Upper lobe of left lung (tissue), 6 donors: ENCODE measurements around the gene C11orf97. TPM values are rescaled to one million over a fixed set of nuclear protein-coding genes. Genes with fewer than 3 reads are reported as not detected.

Experiments
- ATAC-seq, 2 donors: fragments of 200-7000 bp; cut with Tn5 transposase; one replicate each; pipeline ENCODE4 v1.9.1; 2022; ENCODE audit warnings: mild to moderate bottlenecking in 2 of 2, moderate library complexity in 2 of 2; ENCODE audit not compliant: low FRiP score in 2 of 2
- DNase-seq, 2 donors: peaks; one replicate each; pipeline ENCODE4 v3.0.0-alpha.2; 2019 to 2020
- H3K27ac ChIP-seq, 4 donors: fragments of 200-600 bp; sonication (generic); one replicate each; pipeline ENCODE4 v1.5.1; 2016 to 2019
- H3K27me3 ChIP-seq, 4 donors: fragments of 200-600 bp; sonication (generic); one replicate each; pipeline ENCODE4 v1.5.1; 2017 to 2019
- H3K36me3 ChIP-seq, 4 donors: fragments of 200-600 bp; sonication (generic); one replicate each; pipeline ENCODE4 v1.5.1; 2016 to 2019
- H3K4me1 ChIP-seq, 4 donors: fragments of 200-600 bp; sonication (generic); one replicate each; pipeline ENCODE4 v1.5.1; 2018 to 2019
- H3K4me3 ChIP-seq, 4 donors: fragments of 200-600 bp; sonication (generic); one replicate each; pipeline ENCODE4 v1.5.1; 2017 to 2019; ENCODE audit warnings: mild to moderate bottlenecking in 2 of 4, moderate library complexity in 1 of 4
- H3K9me3 ChIP-seq, 4 donors: fragments of 200-600 bp; sonication (generic); one replicate each; pipeline ENCODE4 v1.5.1; 2018 to 2019
- CTCF ChIP-seq, 6 experiments: fragments of 450-650 bp in 4 of 6; fragments of 200-600 bp in 2 of 6; sonication (generic) in 2 of 6; IDR thresholded peaks; one replicate each; pipeline ENCODE4 v1.5.1; 2016 to 2019; ENCODE audit warnings: antibody characterized with exemption in 6 of 6
- EP300 ChIP-seq, 4 donors: sonication (generic); formaldehyde crosslinking; IDR thresholded peaks; one replicate each; pipeline ENCODE4 v1.5.1; 2017; ENCODE audit warnings: antibody characterized with exemption in 4 of 4, control low read depth in 2 of 4
- POLR2A ChIP-seq, 4 donors: fragments of 450-650 bp; IDR thresholded peaks; one replicate each; pipeline ENCODE4 v1.5.1; 2016 to 2017; ENCODE audit warnings: antibody characterized with exemption in 4 of 4, mild to moderate bottlenecking in 2 of 4
- POLR2AphosphoS5 ChIP-seq, 2 donors: sonication (generic); formaldehyde crosslinking; IDR thresholded peaks; one replicate each; pipeline ENCODE4 v1.5.1; 2017; ENCODE audit warnings: antibody characterized with exemption in 2 of 2
- WGBS, 2 donors: methylation state at CpG; one replicate each; pipeline ENCODE4 v1.1.5; 2017 to 2018; 5-methylcytosine and 5-hydroxymethylcytosine counted together
- total RNA-seq, 6 donors: library from RNA; depleted of rRNA in 4 of 6; stranded (reverse); fragments of >200 nt in 4 of 6; gene quantifications; one replicate each; pipeline versions ENCODE4 v1.1.0 to v1.2.1, GENCODE V29; 2016 to 2021
- donor health status: DM: no; HTN: no; CAD: no; lungs with moderate emphysema.
- donor health status: DM: no; HTN: yes; CAD: no; lungs with severe emphysema.

C11orf97 gene
- total RNA-seq, 6 donors from 2014 or later, result 0.31 to 14.7 (median 4.1) TPM; not detected in 1

- Histone ChIP-seq H3K27ac (no peak overlapping the region), H3K27me3 (no peaks in the 10 kb centered on the region), H3K4me1 (peaks cover 0 to 4% (median 1%) of the 10 kb centered on the region in 4 donors), H3K9me3 (no peaks in the 10 kb centered on the region), H3K36me3 (no peaks in the 10 kb centered on the region), H3K4me3 (no peak overlapping the region)
- TF ChIP-seq POLR2AphosphoS5 (IDR thresholded peaks at IDR 0.05), result no peak
- no peak for TF ChIP-seq POLR2A (IDR thresholded peaks at IDR 0.05)
- no peak for TF ChIP-seq EP300 (IDR thresholded peaks at IDR 0.05)
- TF ChIP-seq CTCF (IDR thresholded peaks at IDR 0.05), result no peak
- DNase-seq (no peak), ATAC-seq (peak in 1 of 2 donors; percentile 68)
- 43 to 49% methylated on average over 3 of the region's 3 CpGs for WGBS, 2 donors
Measured at GRCh38 chr11:94537031-94537600, 24.9 kb downstream of the C11orf97 start.

GRCh38 chr11:94539420-94539819, 27.2 kb downstream of the C11orf97 start:
- H3K4me1 ChIP-seq, result peaks cover 3 to 13% (median 8%) of the 10 kb centered on the region in 4 donors
- WGBS, 2 donors, result 38 to 62% methylated on average over 1 of the region's 1 CpG
- no peak for DNase-seq
- H3K27ac ChIP-seq, result no peak overlapping the region
- no peaks in the 10 kb centered on the region for H3K36me3 ChIP-seq
- no peak overlapping the region for H3K4me3 ChIP-seq
- no peak for TF ChIP-seq POLR2AphosphoS5 (IDR thresholded peaks at IDR 0.05)
- no peak for TF ChIP-seq EP300 (IDR thresholded peaks at IDR 0.05)
- no peak for TF ChIP-seq POLR2A (IDR thresholded peaks at IDR 0.05)
- no peak for TF ChIP-seq CTCF (IDR thresholded peaks at IDR 0.05)
- no peaks in the 10 kb centered on the region for H3K27me3 ChIP-seq
- no peaks in the 10 kb centered on the region for H3K9me3 ChIP-seq
- ATAC-seq, result no peak

- H3K27ac ChIP-seq, result peak within 1 kb of the TSS; percentile 93 to 98 (median 97)
- 0 to 1% methylated on average over 13 to 90 of the region's 109 CpGs for WGBS, 2 donors
- H3K9me3 ChIP-seq, result no peaks in the 10 kb centered on the region
- TF ChIP-seq EP300 (IDR thresholded peaks at IDR 0.05) (no peak), CTCF (IDR thresholded peaks at IDR 0.05) (no peak), POLR2AphosphoS5 (IDR thresholded peaks at IDR 0.05) (peak; percentile 74 to 79), POLR2A (IDR thresholded peaks at IDR 0.05) (peak in 3 of 4 donors; percentile 53 to 86 (median 85))
- H3K4me1 ChIP-seq, result peaks cover 35 to 50% (median 43%) of the 10 kb centered on the region in 4 donors
- H3K27me3 ChIP-seq, result no peaks in the 10 kb centered on the region
- DNase-seq (peak; percentile 93 to 97), ATAC-seq (peak; percentile 95 to 96)
- H3K4me3 ChIP-seq, result peak within 1 kb of the TSS; percentile 32 to 86 (median 78)
- no peaks in the 10 kb centered on the region for H3K36me3 ChIP-seq
Measured at GRCh38 chr11:94543695-94544645, 31.7 kb downstream of the C11orf97 start, which contains the start of gene FUT4. FUT4 (plus strand) TSS chr11:94543921; CDS start chr11:94544134, 213 bp downstream.

GRCh38 chr11:94544646-94545263, 32.5 kb downstream of the C11orf97 start:
- peak in 1 of 2 donors; percentile 32 for DNase-seq
- H3K9me3 ChIP-seq, result no peaks in the 10 kb centered on the region
- H3K27ac ChIP-seq, result peak overlapping the region; percentile 93 to 98 (median 97)
- peak; percentile 1 to 6 for ATAC-seq
- no peak for TF ChIP-seq EP300 (IDR thresholded peaks at IDR 0.05)
- no peak for TF ChIP-seq POLR2A (IDR thresholded peaks at IDR 0.05)
- no peak for TF ChIP-seq POLR2AphosphoS5 (IDR thresholded peaks at IDR 0.05)
- TF ChIP-seq CTCF (IDR thresholded peaks at IDR 0.05), result no peak
- H3K4me1 ChIP-seq, result peaks cover 35 to 56% (median 43%) of the 10 kb centered on the region in 4 donors
- 27% methylated on average over 17 of the region's 59 CpGs; no CpG with 5 or more reads in 1 of the 2 donors for WGBS, 2 donors
- peak overlapping the region; percentile 32 to 86 (median 78) for H3K4me3 ChIP-seq
- no peaks in the 10 kb centered on the region for H3K27me3 ChIP-seq
- H3K36me3 ChIP-seq, result no peaks in the 10 kb centered on the region
